ENCODE results near the gene TPSAB1.

DNA sequence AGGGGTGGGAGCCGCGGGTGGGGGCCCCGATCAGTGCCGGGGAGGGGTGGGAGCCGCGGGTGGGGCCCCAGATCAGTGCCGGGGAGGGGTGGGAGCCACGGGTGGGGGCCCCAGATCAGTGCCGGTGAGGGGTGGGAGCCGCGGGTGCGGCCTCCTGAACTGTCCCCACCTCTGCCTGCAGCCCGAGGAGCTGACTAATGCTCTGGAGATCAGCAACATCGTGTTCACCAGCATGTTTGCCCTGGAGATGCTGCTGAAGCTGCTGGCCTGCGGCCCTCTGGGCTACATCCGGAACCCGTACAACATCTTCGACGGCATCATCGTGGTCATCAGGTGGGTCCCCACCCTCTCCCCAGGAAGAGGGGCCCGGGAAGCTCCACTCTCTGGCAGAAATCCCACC is 35.6 kb upstream of the TPSAB1 start:
- TF ChIP-seq, protein P1, sequence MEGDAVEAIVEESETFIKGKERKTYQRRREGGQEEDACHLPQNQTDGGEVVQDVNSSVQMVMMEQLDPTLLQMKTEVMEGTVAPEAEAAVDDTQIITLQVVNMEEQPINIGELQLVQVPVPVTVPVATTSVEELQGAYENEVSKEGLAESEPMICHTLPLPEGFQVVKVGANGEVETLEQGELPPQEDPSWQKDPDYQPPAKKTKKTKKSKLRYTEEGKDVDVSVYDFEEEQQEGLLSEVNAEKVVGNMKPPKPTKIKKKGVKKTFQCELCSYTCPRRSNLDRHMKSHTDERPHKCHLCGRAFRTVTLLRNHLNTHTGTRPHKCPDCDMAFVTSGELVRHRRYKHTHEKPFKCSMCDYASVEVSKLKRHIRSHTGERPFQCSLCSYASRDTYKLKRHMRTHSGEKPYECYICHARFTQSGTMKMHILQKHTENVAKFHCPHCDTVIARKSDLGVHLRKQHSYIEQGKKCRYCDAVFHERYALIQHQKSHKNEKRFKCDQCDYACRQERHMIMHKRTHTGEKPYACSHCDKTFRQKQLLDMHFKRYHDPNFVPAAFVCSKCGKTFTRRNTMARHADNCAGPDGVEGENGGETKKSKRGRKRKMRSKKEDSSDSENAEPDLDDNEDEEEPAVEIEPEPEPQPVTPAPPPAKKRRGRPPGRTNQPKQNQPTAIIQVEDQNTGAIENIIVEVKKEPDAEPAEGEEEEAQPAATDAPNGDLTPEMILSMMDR (IDR thresholded peaks at IDR 0.05) = no peak
- TF ChIP-seq POLR2A (IDR thresholded peaks at IDR 0.05) = no peak

All from uterus (tissue), 2 donors.